Parathyroid adenoma (tissue), 2 donors: Measurements from ENCODE around the gene NDUFAF7.
"Not testable (repeated sequence)": the region's sequence is repeated elsewhere in the genome, so short reads cannot be mapped to it uniquely, and the experiment has no call there.

ENCODE experiments used
- H2AFZ ChIP-seq: fragments of 300-600 bp; sonication (generic); one replicate; pipeline ENCODE4 v1.7.0; 2017; ENCODE audit warnings: antibody characterized with exemption, mild to moderate bottlenecking
- H3K27ac ChIP-seq: fragments of 300-600 bp; sonication (generic); one replicate; pipeline ENCODE4 v1.7.0; 2017
- H3K27me3 ChIP-seq: fragments of 300-600 bp; sonication (generic); one replicate; pipeline ENCODE4 v1.7.0; 2017; ENCODE audit warnings: low read length; ENCODE audit not compliant: control insufficient read depth, insufficient read depth
- H3K36me3 ChIP-seq: fragments of 300-600 bp; sonication (generic); one replicate; pipeline ENCODE4 v1.7.0; 2017; ENCODE audit warnings: low read length; ENCODE audit not compliant: control insufficient read depth, insufficient read depth
- H3K4me1 ChIP-seq: fragments of 300-600 bp; sonication (generic); one replicate; pipeline ENCODE4 v1.7.0; 2017; ENCODE audit warnings: control low read depth
- H3K4me2 ChIP-seq: fragments of 300-600 bp; sonication (generic); one replicate; pipeline ENCODE4 v1.7.0; 2017; ENCODE audit warnings: low read length
- H3K4me3 ChIP-seq: fragments of 300-600 bp; sonication (generic); one replicate; pipeline ENCODE4 v1.7.0; 2017; ENCODE audit warnings: low read depth, low read length
- H3K79me2 ChIP-seq: fragments of 300-600 bp; sonication (generic); one replicate; pipeline ENCODE4 v1.7.0; 2017; ENCODE audit warnings: control low read depth
- H3K9ac ChIP-seq: fragments of 300-600 bp; sonication (generic); one replicate; pipeline ENCODE4 v1.7.0; 2017; ENCODE audit warnings: mild to moderate bottlenecking
- H3K9me3 ChIP-seq: fragments of 300-600 bp; sonication (generic); one replicate; pipeline ENCODE4 v1.7.0; 2017; ENCODE audit warnings: low read length; ENCODE audit not compliant: control insufficient read depth
- CTCF ChIP-seq: fragments of 300-600 bp; sonication (generic); IDR thresholded peaks from one replicate; pipeline ENCODE4 v1.7.0; 2017; ENCODE audit warnings: antibody characterized with exemption, mild to moderate bottlenecking
- donor health status: primary hyperparathyroidism.

The NDUFAF7 gene

GRCh38 chr2:37190290-37190689 lies 41.2 kb upstream of the NDUFAF7 start:
- Histone ChIP-seq H3K4me2 (no peak overlapping the region), H3K79me2 (no peaks in the 10 kb centered on the region), H3K9me3 (no peaks in the 10 kb centered on the region), H3K27ac (no peak overlapping the region), H3K36me3 (no peaks in the 10 kb centered on the region), H3K4me1 (no peaks in the 10 kb centered on the region), H2AFZ (no peak overlapping the region), H3K27me3 (no peaks in the 10 kb centered on the region), H3K9ac (no peak overlapping the region), H3K4me3 (no peak overlapping the region)
- no peak for TF ChIP-seq CTCF

DNA sequence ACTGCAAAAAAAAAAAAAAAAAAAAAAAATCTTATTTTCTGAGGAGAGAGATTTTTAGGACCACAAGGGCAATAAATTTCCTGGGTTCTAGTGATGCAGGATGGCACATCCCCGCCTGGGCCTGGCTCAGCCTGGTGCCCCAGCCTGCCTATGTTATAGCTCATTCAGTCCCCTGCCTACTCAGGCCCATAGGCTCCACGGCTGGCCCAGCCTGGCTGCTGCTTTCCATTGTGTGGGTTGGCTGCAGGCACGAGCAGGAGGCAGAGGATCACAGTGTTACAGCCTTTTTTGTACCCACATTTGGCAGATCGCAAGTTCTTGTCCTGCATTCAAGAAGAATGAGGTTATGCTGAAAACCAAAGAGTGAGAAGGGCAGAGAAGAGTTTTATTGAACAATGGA lies 40.2 kb upstream of the NDUFAF7 start:
- H3K27me3 ChIP-seq = no peaks in the 10 kb centered on the region
- peaks cover 4% of the 10 kb centered on the region for H3K79me2 ChIP-seq
- no peaks in the 10 kb centered on the region for H3K9me3 ChIP-seq
- no peak for TF ChIP-seq CTCF
- no peak overlapping the region for H3K9ac ChIP-seq
- H3K4me1 ChIP-seq = no peaks in the 10 kb centered on the region
- no peak overlapping the region for H3K27ac ChIP-seq
- no peak overlapping the region for H3K4me2 ChIP-seq
- no peak overlapping the region for H2AFZ ChIP-seq
- no peak overlapping the region for H3K4me3 ChIP-seq
- H3K36me3 ChIP-seq = no peaks in the 10 kb centered on the region

DNA sequence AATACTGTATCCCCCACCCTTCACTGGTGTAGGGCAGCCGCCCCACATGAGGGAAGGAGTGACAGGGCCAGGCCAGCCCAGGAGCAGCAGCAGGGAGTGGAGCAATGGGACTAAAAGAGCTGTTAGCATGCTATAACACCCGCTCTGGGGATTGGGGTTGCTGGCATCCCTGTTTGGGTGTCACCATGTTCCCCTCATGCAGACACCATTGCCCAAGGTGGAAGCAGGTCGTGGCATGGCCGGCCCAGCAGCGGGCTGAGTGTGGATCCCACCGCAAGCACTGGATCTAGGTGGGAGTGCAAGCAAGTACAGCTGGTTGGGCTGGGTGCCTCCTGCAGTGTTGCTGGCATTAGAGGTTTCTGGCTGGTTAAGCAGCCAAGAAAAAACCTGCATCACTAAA lies 39.7 kb upstream of the NDUFAF7 start:
- no peak for TF ChIP-seq CTCF
- H3K27me3 ChIP-seq = no peaks in the 10 kb centered on the region
- no peaks in the 10 kb centered on the region for H3K36me3 ChIP-seq
- no peak overlapping the region for H3K27ac ChIP-seq
- H3K9ac ChIP-seq = no peak overlapping the region
- H3K4me2 ChIP-seq = no peak overlapping the region
- H3K4me3 ChIP-seq = no peak overlapping the region
- no peak overlapping the region for H2AFZ ChIP-seq
- no peaks in the 10 kb centered on the region for H3K4me1 ChIP-seq
- peaks cover 6% of the 10 kb centered on the region for H3K79me2 ChIP-seq
- H3K9me3 ChIP-seq = no peaks in the 10 kb centered on the region

DNA sequence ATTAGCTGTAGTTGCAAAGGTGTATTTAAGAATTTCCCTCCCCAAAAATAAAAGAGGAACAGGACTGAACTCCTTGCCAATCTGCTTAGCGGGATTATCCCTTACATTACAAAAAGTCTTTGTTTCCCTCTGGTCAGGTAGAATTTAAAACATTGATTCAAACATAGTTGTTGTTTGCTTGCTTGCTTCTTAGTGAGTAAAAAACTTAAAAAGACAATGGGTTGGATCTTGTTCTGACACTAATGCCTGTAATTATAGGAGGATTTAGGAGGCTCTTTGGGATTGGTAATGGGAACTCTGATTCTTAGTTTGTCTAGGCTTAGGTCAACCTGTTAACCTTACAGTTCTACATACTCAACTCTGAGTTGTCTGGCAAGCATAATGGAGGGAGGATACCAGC lies 38.9 kb upstream of the NDUFAF7 start:
- no peak for TF ChIP-seq CTCF

GRCh38 chr2:37195862-37196319 lies 35.6 kb upstream of the NDUFAF7 start:
- H3K4me3 ChIP-seq = peak overlapping the region; percentile 60
- not testable (repeated sequence) for H3K9me3 ChIP-seq, H3K27me3 ChIP-seq

More for the DNA sequence above, 38.9 kb upstream of the NDUFAF7 start:
- no peaks in the 10 kb centered on the region for H3K36me3 ChIP-seq
- no peaks in the 10 kb centered on the region for H3K9me3 ChIP-seq
- no peaks in the 10 kb centered on the region for H3K27me3 ChIP-seq
- no peak overlapping the region for H3K4me2 ChIP-seq
- no peaks in the 10 kb centered on the region for H3K4me1 ChIP-seq
- no peak overlapping the region for H3K4me3 ChIP-seq
- no peak overlapping the region for H3K9ac ChIP-seq
- H2AFZ ChIP-seq = no peak overlapping the region
- H3K79me2 ChIP-seq = peaks cover 8% of the 10 kb centered on the region
- H3K27ac ChIP-seq = no peak overlapping the region

More at GRCh38 chr2:37195862-37196319, 35.6 kb upstream of the NDUFAF7 start:
- not testable (repeated sequence) for H3K9ac ChIP-seq, H3K36me3 ChIP-seq, H3K79me2 ChIP-seq, H3K4me1 ChIP-seq
- H3K4me2 ChIP-seq = peak overlapping the region; percentile 68
- peak overlapping the region; percentile 73 for H3K27ac ChIP-seq
- peak overlapping the region; percentile 90 for H2AFZ ChIP-seq
